NCI-H774 (cell line): Measurements from ENCODE around the gene SLC6A11.

Source experiments
- DNase-seq: peaks from one replicate; lab custom pipeline; 2025; lab: John Stamatoyannopoulos, UW

SLC6A11 gene

GRCh38 chr3:10930666-10931040, 114.6 kb downstream of the SLC6A11 start:
- DNase-seq = no peak

GRCh38 chr3:10932596-10932995, 116.6 kb downstream of the SLC6A11 start:
- DNase-seq = no peak

GRCh38 chr3:10933021-10933420, 117.0 kb downstream of the SLC6A11 start:
- DNase-seq = no peak

GRCh38 chr3:10933470-10933804, 117.4 kb downstream of the SLC6A11 start:
- no peak for DNase-seq

GRCh38 chr3:10933805-10934481, 117.9 kb downstream of the SLC6A11 start:
- no peak for DNase-seq

GRCh38 chr3:10935028-10935427, 119.0 kb downstream of the SLC6A11 start:
- no peak for DNase-seq

- DNase-seq = no peak
Measured at GRCh38 chr3:10935846-10936631, 120.0 kb downstream of the SLC6A11 start.

GRCh38 chr3:10936686-10937085, 120.7 kb downstream of the SLC6A11 start:
- no peak for DNase-seq

- no peak for DNase-seq
Measured at GRCh38 chr3:10937141-10937825, 121.3 kb downstream of the SLC6A11 start.

GRCh38 chr3:10939556-10939955, 123.5 kb downstream of the SLC6A11 start:
- no peak for DNase-seq

GRCh38 chr3:10940106-10940505, 124.1 kb downstream of the SLC6A11 start:
- DNase-seq = no peak

- DNase-seq = no peak
Measured at GRCh38 chr3:10941972-10942371, 125.9 kb downstream of the SLC6A11 start.

- DNase-seq = no peak
Measured at GRCh38 chr3:10942690-10943205, 126.7 kb downstream of the SLC6A11 start.

GRCh38 chr3:10944866-10945265, 128.8 kb downstream of the SLC6A11 start:
- DNase-seq = no peak

GRCh38 chr3:10945683-10946287, 129.8 kb downstream of the SLC6A11 start:
- no peak for DNase-seq

GRCh38 chr3:10946526-10946925, 130.5 kb downstream of the SLC6A11 start:
- DNase-seq = no peak

GRCh38 chr3:10948326-10948725, 132.3 kb downstream of the SLC6A11 start:
- DNase-seq = no peak

- DNase-seq = no peak
Measured at GRCh38 chr3:10949197-10949596, 133.2 kb downstream of the SLC6A11 start.

GRCh38 chr3:10950476-10951294, 134.7 kb downstream of the SLC6A11 start:
- no peak for DNase-seq

GRCh38 chr3:10951295-10951926, 135.4 kb downstream of the SLC6A11 start:
- no peak for DNase-seq

- no peak for DNase-seq
Measured at GRCh38 chr3:10952525-10952924, 136.5 kb downstream of the SLC6A11 start.
